Mesothelial cell of epicardium (in vitro differentiated cells): ENCODE data around the gene CD9. TPM values are rescaled to one million over a fixed set of nuclear protein-coding genes. Genes with fewer than 3 reads are reported as not detected.

ENCODE experiments used
- DNase-seq, 2 experiments: peaks; one replicate each; pipeline ENCODE4 v3.0.0; 2021; ENCODE audit warnings: low spot score in 2 of 2; ENCODE audit not compliant: unreplicated experiment in 2 of 2
- H3K27ac Mint-ChIP-seq: 2 replicates; pipeline ENCODE4 v1.8.0; 2021; ENCODE audit warnings: mixed read lengths
- H3K27me3 Mint-ChIP-seq: 2 replicates; pipeline ENCODE4 v1.8.0; 2021; ENCODE audit warnings: low read depth, mixed read lengths
- H3K36me3 Mint-ChIP-seq: 2 replicates; pipeline ENCODE4 v1.8.0; 2021; ENCODE audit warnings: mixed read lengths
- H3K4me1 Mint-ChIP-seq: 2 replicates; pipeline ENCODE4 v1.8.0; 2021; ENCODE audit warnings: mixed read lengths
- H3K4me3 Mint-ChIP-seq: 2 replicates; pipeline ENCODE4 v1.8.0; 2021; ENCODE audit warnings: mild to moderate bottlenecking, moderate library complexity, mixed read lengths
- H3K9me3 Mint-ChIP-seq: 2 replicates; pipeline ENCODE4 v1.8.0; 2021; ENCODE audit warnings: mixed read lengths
- total RNA-seq: library from RNA; stranded (reverse); gene quantifications from 3 replicates; pipeline ENCODE4 v1.2.1, GENCODE V29; 2021
- TF ChIP-seq, protein P1 (sequence below): fragments of 200-600 bp; sonication (generic); IDR thresholded peaks from one replicate; pipeline ENCODE4 v1.5.0; 2021; ENCODE audit warnings: antibody characterized with exemption; ENCODE audit not compliant: unreplicated experiment

The CD9 gene
- total RNA-seq, 1 donor from 2014 or later: 22.3 TPM

DNA sequence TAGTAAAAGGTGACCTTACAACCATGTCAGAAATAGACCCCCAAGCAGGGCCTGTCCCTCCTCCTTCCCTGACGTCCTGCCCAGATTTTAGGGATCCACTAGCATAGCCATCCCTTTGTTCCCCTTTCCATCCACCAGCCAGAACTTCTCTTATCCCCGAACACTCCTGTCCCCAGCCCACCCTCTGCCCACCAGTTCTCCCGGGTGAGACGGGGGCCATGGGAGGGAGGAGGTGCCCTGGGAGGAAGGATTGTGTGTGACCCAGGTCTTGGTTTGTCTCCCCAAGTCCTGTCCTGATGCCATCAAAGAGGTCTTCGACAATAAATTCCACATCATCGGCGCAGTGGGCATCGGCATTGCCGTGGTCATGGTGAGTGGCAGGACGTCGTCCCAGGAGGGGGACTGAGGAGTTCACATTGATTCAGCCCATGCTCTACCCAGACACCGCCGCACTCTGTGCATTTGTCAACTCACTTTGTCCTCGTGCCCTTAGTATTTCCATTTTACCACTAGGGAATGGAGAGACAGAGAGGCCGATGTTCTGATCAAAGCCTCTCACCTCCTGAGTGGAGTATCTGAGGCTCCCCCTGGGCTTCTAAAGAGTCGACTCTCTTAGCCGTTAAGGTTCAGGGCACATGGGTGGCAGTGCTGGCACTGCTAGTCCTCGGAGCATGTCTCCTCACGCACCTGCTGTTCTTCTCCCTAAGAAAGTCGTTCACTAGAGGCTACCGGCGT is 35.9 kb downstream of the CD9 start:
- DNase-seq: no peak
- peaks cover 31% of the 10 kb centered on the region for H3K4me1 Mint-ChIP-seq
- H3K27ac Mint-ChIP-seq: peak overlapping the region; percentile 70
- no peaks in the 10 kb centered on the region for H3K27me3 Mint-ChIP-seq
- H3K9me3 Mint-ChIP-seq: no peaks in the 10 kb centered on the region
- H3K4me3 Mint-ChIP-seq: no peak overlapping the region
- TF ChIP-seq, protein P1, sequence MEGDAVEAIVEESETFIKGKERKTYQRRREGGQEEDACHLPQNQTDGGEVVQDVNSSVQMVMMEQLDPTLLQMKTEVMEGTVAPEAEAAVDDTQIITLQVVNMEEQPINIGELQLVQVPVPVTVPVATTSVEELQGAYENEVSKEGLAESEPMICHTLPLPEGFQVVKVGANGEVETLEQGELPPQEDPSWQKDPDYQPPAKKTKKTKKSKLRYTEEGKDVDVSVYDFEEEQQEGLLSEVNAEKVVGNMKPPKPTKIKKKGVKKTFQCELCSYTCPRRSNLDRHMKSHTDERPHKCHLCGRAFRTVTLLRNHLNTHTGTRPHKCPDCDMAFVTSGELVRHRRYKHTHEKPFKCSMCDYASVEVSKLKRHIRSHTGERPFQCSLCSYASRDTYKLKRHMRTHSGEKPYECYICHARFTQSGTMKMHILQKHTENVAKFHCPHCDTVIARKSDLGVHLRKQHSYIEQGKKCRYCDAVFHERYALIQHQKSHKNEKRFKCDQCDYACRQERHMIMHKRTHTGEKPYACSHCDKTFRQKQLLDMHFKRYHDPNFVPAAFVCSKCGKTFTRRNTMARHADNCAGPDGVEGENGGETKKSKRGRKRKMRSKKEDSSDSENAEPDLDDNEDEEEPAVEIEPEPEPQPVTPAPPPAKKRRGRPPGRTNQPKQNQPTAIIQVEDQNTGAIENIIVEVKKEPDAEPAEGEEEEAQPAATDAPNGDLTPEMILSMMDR: no peak
- peaks cover 2% of the 10 kb centered on the region for H3K36me3 Mint-ChIP-seq

DNA sequence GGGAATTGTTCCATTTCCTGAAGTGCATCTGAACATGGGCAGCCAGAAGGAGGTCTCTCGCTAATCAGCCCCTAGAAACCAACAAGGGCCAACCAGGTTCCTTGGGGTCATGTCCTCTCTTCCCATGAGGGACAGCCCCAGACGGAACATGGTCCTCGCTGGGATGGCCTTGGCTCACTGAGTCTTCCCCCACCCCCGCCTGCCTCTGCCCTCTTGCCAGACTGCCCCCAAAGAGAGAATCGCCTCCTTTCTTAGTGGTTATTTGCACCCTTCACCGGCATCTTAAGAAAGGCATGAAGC is 36.4 kb downstream of the CD9 start:
- TF ChIP-seq, protein P1: no peak
- DNase-seq: no peak
- Mint-ChIP-seq H3K27ac (no peak overlapping the region), H3K9me3 (no peaks in the 10 kb centered on the region), H3K36me3 (peaks cover 2% of the 10 kb centered on the region), H3K4me3 (no peak overlapping the region), H3K4me1 (peaks cover 34% of the 10 kb centered on the region), H3K27me3 (no peaks in the 10 kb centered on the region)

- peaks cover 32% of the 10 kb centered on the region for H3K4me1 Mint-ChIP-seq
- DNase-seq: no peak
- peaks cover 2% of the 10 kb centered on the region for H3K36me3 Mint-ChIP-seq
- no peak overlapping the region for H3K27ac Mint-ChIP-seq
- no peaks in the 10 kb centered on the region for H3K27me3 Mint-ChIP-seq
- TF ChIP-seq, protein P1: no peak
- H3K9me3 Mint-ChIP-seq: no peaks in the 10 kb centered on the region
- no peak overlapping the region for H3K4me3 Mint-ChIP-seq
These were observed 37.6 kb downstream of the CD9 start for GRCh38 chr12:6237830-6238229.

DNA sequence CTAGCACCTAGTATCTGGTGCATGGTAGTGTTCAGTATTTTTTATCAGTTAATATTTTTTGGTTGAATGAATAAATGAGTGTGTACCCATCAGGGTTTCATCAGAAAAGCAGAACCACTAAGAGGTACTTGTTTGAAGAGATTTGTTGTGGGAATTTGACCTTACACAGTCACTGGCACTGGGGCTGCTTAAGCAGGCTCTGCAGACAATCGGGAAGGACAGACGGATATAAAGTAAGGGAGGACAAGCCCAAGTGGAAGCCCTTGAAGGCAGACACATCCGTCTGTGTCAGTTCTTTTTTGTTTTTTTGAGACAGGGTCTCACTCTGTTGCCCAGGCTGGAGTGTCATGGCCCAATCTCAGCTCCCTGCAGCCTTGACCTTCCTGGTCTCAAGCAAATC is 38.7 kb downstream of the CD9 start:
- no peaks in the 10 kb centered on the region for H3K27me3 Mint-ChIP-seq
- H3K36me3 Mint-ChIP-seq: peaks cover 2% of the 10 kb centered on the region
- H3K4me1 Mint-ChIP-seq: peaks cover 30% of the 10 kb centered on the region
- TF ChIP-seq, protein P1: no peak
- DNase-seq: no peak
- H3K4me3 Mint-ChIP-seq: no peak overlapping the region
- no peak overlapping the region for H3K27ac Mint-ChIP-seq
- H3K9me3 Mint-ChIP-seq: no peaks in the 10 kb centered on the region

- peaks cover 4% of the 10 kb centered on the region for H3K9me3 Mint-ChIP-seq
- H3K4me1 Mint-ChIP-seq: peaks cover 9% of the 10 kb centered on the region
- H3K27me3 Mint-ChIP-seq: no peaks in the 10 kb centered on the region
- peaks cover 2% of the 10 kb centered on the region for H3K36me3 Mint-ChIP-seq
- TF ChIP-seq, protein P1: no peak
- peak overlapping the region; percentile 43 for H3K27ac Mint-ChIP-seq
- H3K4me3 Mint-ChIP-seq: no peak overlapping the region
- DNase-seq: no peak
These were observed 41.3 kb downstream of the CD9 start for GRCh38 chr12:6241495-6241894.

DNA sequence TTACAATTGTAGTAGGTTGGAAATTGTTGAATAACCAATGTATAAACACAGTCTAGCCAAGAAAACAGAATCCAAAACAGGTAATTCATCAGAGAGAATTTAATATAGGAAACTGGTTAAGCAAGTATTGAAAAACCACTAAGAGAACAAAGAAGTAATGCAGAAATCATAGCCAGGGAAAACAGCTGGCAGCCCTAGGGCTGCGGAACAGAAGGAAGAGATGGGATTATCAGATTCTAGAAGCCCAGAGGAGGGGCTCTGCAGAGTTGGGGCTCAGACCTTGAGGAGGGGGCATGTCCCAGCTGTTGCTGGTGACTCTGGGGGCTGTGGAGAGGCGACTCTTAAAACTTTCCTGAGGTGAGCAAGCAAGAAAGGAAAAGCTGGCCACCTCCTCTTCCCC is 49.4 kb downstream of the CD9 start:
- DNase-seq: no peak
- TF ChIP-seq, protein P1: no peak

More for the DNA sequence above, 49.4 kb downstream of the CD9 start:
- no peak overlapping the region for H3K4me3 Mint-ChIP-seq
- peak overlapping the region; percentile 18 for H3K27ac Mint-ChIP-seq
- H3K36me3 Mint-ChIP-seq: no peaks in the 10 kb centered on the region
- no peaks in the 10 kb centered on the region for H3K27me3 Mint-ChIP-seq
- peaks cover 4% of the 10 kb centered on the region for H3K9me3 Mint-ChIP-seq
- H3K4me1 Mint-ChIP-seq: peaks cover 22% of the 10 kb centered on the region
